Small intestine (tissue), 7 donors: ENCODE measurements around the gene RBM39. TPM values are rescaled to one million over a fixed set of nuclear protein-coding genes. Genes with fewer than 3 reads are reported as not detected.
"Not testable (repeated sequence)": the region's sequence is repeated elsewhere in the genome, so short reads cannot be mapped to it uniquely, and the experiment has no call there.

Source experiments
- DNase-seq, 2 donors: peaks; one replicate each; pipeline versions ENCODE4 v3.0.0 to v3.0.0-alpha.2; 2013
- FAIRE-seq: peaks from 2 replicates; lab custom pipeline; 2012; peaks lifted over from hg19 to GRCh38; lab: Jason Lieb, UNC
- H3K27ac ChIP-seq, 3 donors: one replicate each; pipeline ENCODE4 v1.5.1; 2013; ENCODE audit warnings: low read length in 2 of 3, mild to moderate bottlenecking in 2 of 3, control low read depth in 1 of 3, inconsistent platforms in 1 of 3, low read depth in 1 of 3, moderate library complexity in 1 of 3
- H3K27me3 ChIP-seq, 3 donors: one replicate each; pipeline ENCODE4 v1.6.1; 2013; ENCODE audit warnings: low read length in 3 of 3, inconsistent platforms in 1 of 3; ENCODE audit not compliant: control insufficient read depth in 3 of 3, insufficient read depth in 3 of 3
- H3K36me3 ChIP-seq, 3 donors: one replicate each; pipeline ENCODE4 v1.6.1; 2013; ENCODE audit warnings: low read length in 3 of 3, inconsistent platforms in 1 of 3, low read depth in 1 of 3, mild to moderate bottlenecking in 1 of 3, moderate library complexity in 1 of 3; ENCODE audit not compliant: control insufficient read depth in 3 of 3, insufficient read depth in 2 of 3
- H3K4me1 ChIP-seq, 3 donors: one replicate each; pipeline ENCODE4 v1.6.1; 2013; ENCODE audit warnings: low read length in 2 of 3, inconsistent platforms in 1 of 3, low read depth in 1 of 3, mild to moderate bottlenecking in 1 of 3, moderate library complexity in 1 of 3; ENCODE audit not compliant: control insufficient read depth in 3 of 3, insufficient read depth in 2 of 3
- H3K4me3 ChIP-seq, 3 donors: one replicate each; pipeline ENCODE4 v1.5.1; 2013; ENCODE audit warnings: low read length in 3 of 3, control low read depth in 1 of 3, inconsistent platforms in 1 of 3, low read depth in 1 of 3, mild to moderate bottlenecking in 1 of 3, moderate library complexity in 1 of 3
- H3K9me3 ChIP-seq, 2 donors: one replicate each; pipeline ENCODE4 v1.6.1; 2013; ENCODE audit warnings: low read depth in 1 of 2, low read length in 1 of 2; ENCODE audit not compliant: control insufficient read depth in 2 of 2, insufficient read depth in 1 of 2
- WGBS, 3 donors: extraction: QIAGEN DNeasy Blood & Tissue Kit; methylation state at CpG; one replicate each; pipeline ENCODE4 v1.1.7; 2013; 5-methylcytosine and 5-hydroxymethylcytosine counted together
- polyA plus RNA-seq, 4 donors: library from polyadenylated mRNA; stranded (reverse) in 3 of 4; unstranded in 1 of 4; fragments of 200-250 nt in 3 of 4; fragments of 120-200 nt in 1 of 4; gene quantifications; one replicate each; pipeline versions ENCODE4 v1.2.1 to v1.2.3, GENCODE V29; 2013
- donor health status: healthy with polysubstance abuse.
- donor health status: control.
- donor health status: control.
- donor health status: Bipolar disorder and iron deficiency.
- donor health status: healthy.

RBM39 gene
- polyA plus RNA-seq, 4 donors, result 148 to 418 (median 215) TPM

DNA sequence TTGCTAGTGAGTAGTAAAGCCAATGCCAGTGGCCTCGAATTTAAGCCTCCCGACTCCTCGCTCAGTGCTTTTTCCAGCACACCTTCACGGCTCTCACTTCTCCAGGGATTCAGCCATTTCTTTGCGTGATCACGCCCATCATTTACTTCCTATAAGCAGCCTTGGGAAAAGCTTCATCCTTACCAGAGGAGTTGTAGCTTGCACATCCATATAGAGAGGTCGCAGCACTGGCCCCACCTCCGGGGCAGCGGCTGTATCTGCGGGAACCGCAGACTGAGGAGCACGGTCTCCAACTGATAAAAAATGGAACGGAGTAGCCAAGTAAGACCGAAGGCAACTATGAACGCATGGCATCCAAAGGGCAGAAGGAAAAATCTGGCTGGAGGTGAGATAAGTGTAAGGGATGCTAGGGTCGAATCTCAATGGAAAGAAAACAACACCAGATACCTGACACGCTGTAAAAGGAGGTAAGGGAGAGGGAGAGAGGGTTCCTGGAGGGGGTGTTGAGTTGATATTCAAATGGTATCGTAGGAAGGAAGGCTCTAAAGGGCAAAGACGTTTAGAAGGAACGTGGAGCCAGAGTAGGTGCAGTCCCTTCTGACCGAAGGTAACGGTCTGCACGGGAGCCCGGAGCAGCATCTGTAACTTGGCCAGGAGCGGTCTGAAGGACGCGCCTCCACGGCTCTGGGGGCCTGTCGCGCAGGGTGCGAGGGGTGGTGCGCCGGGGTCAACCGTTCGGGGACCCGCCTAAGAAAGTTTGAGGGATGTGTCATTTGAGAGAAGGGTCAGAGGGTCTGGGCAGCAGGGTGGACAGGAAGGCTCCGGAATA, 43.5 kb downstream of the RBM39 start:
- FAIRE-seq, result no peak

DNA sequence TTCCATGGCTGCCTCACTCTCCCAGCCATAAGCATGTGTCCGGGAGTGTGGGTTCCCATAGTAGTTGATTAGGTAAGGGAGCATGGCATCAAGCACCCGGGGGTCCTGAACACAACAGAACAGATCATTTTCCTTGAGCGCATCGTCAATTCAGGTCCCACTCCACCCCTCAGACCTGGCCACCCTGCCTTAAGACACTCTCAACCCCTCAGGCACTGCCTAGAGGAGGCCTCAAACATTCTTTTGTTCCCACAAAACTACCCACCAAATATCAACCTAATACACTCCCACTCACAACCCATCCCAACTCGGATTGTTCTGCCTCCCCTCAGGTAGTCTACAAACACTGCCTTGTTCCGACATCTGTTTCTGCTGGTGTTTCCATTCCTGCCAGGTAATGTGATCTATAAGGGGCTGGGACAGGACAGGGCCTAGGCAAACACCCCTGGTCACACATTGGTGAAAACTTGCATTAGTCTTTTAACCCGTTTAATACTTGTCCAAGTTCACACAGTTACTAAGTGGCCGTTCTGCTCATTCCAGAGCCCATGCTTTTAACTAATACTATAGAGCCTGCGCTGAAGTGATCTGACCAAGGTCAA, 44.3 kb downstream of the RBM39 start:
- Histone ChIP-seq H3K4me3 (no peak overlapping the region), H3K36me3 (peaks cover 6 to 44% (median 9%) of the 10 kb centered on the region in 3 donors)

More for the DNA sequence above, 43.5 kb downstream of the RBM39 start:
- Histone ChIP-seq H3K4me3 (peak overlapping the region; percentile 90 to 96 (median 93)), H3K27me3 (no peaks in the 10 kb centered on the region), H3K27ac (peak overlapping the region; percentile 91 to 94 (median 93)), H3K9me3 (no peaks in the 10 kb centered on the region), H3K36me3 (peaks cover 6 to 37% (median 9%) of the 10 kb centered on the region in 3 donors), H3K4me1 (peaks cover 0 to 9% (median 6%) of the 10 kb centered on the region in 3 donors)
- peak in 1 of 2 donors; percentile 28 for DNase-seq
- WGBS, 3 donors, result 6 to 7% (median 7%) methylated on average over 37 of the region's 37 CpGs

DNA sequence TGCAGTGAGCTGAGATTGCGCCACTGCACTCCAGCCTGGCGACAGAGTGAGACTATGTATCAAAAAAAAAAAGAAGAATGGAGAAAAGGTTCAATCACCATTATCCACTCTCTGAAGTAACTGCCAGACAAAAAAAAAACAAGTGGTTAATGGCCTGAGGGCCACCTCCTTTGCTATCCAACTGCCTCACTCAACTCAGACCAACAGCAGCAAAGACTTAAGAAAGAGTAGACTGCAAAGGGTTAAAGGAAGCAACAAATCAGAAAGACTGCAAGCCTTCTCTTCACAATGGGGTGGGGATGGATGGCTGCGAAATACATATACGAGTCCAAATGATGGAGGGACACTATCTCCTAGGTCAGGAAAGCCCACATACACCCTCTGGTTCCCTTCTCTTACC, 46.1 kb downstream of the RBM39 start:
- no peaks in the 10 kb centered on the region for H3K27me3 ChIP-seq
- H3K27ac ChIP-seq, result no peak overlapping the region
- DNase-seq (no peak), FAIRE-seq (no peak)
- no peak overlapping the region for H3K4me3 ChIP-seq
- no peaks in the 10 kb centered on the region for H3K9me3 ChIP-seq
- peaks cover 0 to 45% (median 5%) of the 10 kb centered on the region in 3 donors for H3K36me3 ChIP-seq
- peaks cover 0 to 9% (median 6%) of the 10 kb centered on the region in 3 donors for H3K4me1 ChIP-seq
- 89 to 97% (median 97%) methylated on average over 4 of the region's 4 CpGs for WGBS, 3 donors

More for the DNA sequence above, 44.3 kb downstream of the RBM39 start:
- DNase-seq, result no peak
- no peak for FAIRE-seq
- Histone ChIP-seq H3K27ac (no peak overlapping the region), H3K27me3 (no peaks in the 10 kb centered on the region), H3K9me3 (no peaks in the 10 kb centered on the region), H3K4me1 (peaks cover 0 to 9% (median 6%) of the 10 kb centered on the region in 3 donors)
- WGBS, 3 donors, result 74 to 82% (median 79%) methylated on average over 9 of the region's 9 CpGs

DNA sequence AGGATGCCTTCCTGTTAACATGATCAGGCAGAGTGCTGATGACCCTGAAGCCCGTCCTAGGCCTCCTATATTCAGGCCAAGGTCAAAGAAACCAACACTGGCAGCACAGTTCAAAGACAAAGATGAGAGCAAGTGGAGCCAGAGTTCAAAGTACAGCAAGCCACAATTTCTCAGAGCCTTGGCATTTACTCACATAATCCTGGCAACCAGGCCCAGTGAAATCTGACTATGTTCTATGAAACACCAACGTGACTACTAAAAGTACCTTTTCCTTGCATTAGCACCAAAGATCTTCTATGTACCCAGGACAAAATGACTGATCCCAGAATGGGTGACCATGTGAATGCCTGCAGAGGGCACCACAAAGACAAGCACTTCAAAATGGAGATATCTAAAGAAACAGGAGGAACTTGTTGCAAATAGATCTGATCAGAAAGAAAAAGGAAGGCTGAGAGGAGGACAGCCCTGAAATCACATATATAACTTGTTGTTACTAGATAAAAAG, 46.8 kb downstream of the RBM39 start:
- FAIRE-seq (no peak), DNase-seq (peak in 1 of 2 donors; percentile 45)
- H3K27me3 ChIP-seq, result no peaks in the 10 kb centered on the region
- H3K36me3 ChIP-seq, result peaks cover 3 to 44% (median 3%) of the 10 kb centered on the region in 3 donors
- H3K9me3 ChIP-seq, result no peaks in the 10 kb centered on the region
- no peak overlapping the region for H3K27ac ChIP-seq
- no peak overlapping the region for H3K4me3 ChIP-seq
- peaks cover 0 to 6% (median 2%) of the 10 kb centered on the region in 3 donors for H3K4me1 ChIP-seq
- 41 to 74% (median 51%) methylated on average over 2 of the region's 2 CpGs for WGBS, 3 donors

DNA sequence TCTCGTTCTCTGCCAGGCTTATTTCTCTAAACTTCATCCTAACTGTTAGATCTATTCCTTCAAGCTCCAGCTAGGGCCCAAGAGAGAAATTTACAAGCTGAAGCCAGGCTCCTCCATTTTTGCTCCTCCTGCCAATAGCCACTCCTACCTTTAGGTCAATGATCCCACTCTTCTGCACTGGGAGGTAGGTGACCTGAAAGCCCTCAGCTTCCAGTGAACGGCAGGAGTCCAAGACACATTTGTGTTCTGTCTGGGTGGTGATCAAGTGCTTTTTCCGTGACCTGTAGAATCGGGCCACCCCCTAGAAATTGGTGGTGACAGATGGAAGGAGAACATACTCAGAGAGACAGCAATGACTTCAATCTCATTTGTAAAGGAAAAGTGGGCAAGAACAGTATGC, 51.8 kb downstream of the RBM39 start:
- Histone ChIP-seq H3K27me3 (no peaks in the 10 kb centered on the region), H3K27ac (no peak overlapping the region), H3K36me3 (peaks cover 6 to 71% (median 9%) of the 10 kb centered on the region in 3 donors), H3K9me3 (peaks cover 0 to 3% of the 10 kb centered on the region in 2 donors), H3K4me1 (no peaks in the 10 kb centered on the region), H3K4me3 (no peak overlapping the region)
- no peak for FAIRE-seq
- 93 to 94% (median 93%) methylated on average over 4 of the region's 4 CpGs for WGBS, 3 donors
- no peak for DNase-seq

DNA sequence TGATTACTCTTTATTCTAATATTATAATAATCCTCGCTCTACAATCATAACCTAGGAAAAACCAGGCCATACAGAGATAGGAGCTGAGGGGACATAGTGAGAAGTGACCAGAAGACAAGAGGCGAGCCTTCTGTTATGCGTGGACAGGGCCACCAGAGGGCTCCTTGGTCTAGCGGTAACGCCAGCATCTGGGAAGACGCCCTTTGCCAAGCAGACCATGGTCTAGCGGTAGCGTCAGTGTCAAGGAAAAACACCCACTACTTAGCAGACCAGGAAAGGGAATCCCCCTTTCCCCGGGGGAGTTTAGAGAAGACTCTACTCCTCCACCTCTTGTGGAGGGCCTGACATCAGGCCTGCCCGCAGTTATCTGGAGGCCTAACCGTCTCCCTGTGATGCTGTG, 55.2 kb downstream of the RBM39 start:
- H3K36me3 ChIP-seq, result peaks cover 6 to 56% (median 9%) of the 10 kb centered on the region in 3 donors
- WGBS, 3 donors, result 93 to 98% (median 96%) methylated on average over 11 of the region's 11 CpGs

DNA sequence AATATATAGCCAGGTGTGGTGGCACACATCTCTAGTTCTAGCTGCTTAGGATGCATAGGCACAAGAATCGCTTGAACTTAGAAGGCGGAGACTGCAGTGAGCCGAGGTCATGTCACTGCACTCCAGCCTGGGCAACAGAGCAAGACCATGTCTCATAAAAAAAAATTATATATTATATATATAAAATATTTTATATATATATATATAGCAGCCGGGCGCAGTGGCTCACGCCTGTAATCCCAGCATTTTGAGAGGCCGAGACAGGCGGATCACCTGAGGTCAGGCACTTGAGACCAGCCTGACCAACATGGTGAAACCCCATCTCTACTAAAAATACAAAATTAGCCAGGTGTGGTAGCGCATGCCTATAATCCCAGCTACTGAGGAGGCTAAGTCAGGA, 56.7 kb downstream of the RBM39 start:
- H3K27ac ChIP-seq, H3K4me1 ChIP-seq, DNase-seq, FAIRE-seq, H3K27me3 ChIP-seq, H3K4me3 ChIP-seq, H3K9me3 ChIP-seq: not testable (repeated sequence)
- WGBS, 3 donors, result 96 to 97% (median 97%) methylated on average over 9 of the region's 9 CpGs
- peaks cover 6 to 49% (median 10%) of the 10 kb centered on the region in 3 donors for H3K36me3 ChIP-seq

More for the DNA sequence above, 55.2 kb downstream of the RBM39 start:
- H3K27me3 ChIP-seq, H3K27ac ChIP-seq, DNase-seq, H3K4me3 ChIP-seq, H3K9me3 ChIP-seq, FAIRE-seq, H3K4me1 ChIP-seq: not testable (repeated sequence)

DNA sequence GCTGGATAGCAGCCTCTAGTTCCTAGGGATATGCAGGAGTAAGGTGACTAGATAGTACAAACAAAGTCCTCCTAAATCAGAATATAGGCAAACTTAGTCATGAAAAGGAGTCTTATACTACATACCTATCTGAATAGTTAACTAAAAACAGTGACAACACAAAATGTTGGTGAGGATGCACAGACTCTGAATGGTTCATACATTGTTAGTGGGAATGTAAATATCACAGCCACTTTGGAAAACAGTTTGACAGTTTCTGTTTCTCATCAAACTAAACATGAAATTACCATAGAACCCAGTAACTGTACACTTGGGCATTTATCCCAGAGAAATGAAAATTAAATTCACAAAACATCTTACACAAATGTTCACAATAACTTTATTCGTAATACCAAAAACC, 60.1 kb downstream of the RBM39 start:
- DNase-seq (no peak), FAIRE-seq (no peak)
- WGBS, 3 donors, result 89 to 100% (median 94%) methylated on average over 1 of the region's 1 CpG

More for the DNA sequence above, 60.1 kb downstream of the RBM39 start:
- Histone ChIP-seq H3K4me3 (no peak overlapping the region), H3K27ac (no peak overlapping the region), H3K4me1 (no peaks in the 10 kb centered on the region), H3K27me3 (no peaks in the 10 kb centered on the region), H3K36me3 (peaks cover 0 to 29% (median 13%) of the 10 kb centered on the region in 3 donors), H3K9me3 (no peaks in the 10 kb centered on the region)
